Fibroblast of skin of left quadriceps (primary cell): ENCODE data around the gene DDIT4.
A peak's percentile ranks its signal among the peaks of the same experiment; 100 is the strongest.
"Not testable (repeated sequence)": the region's sequence is repeated elsewhere in the genome, so short reads cannot be mapped to it uniquely, and the experiment has no call there.

Experiments
- DNase-seq, 2 experiments: peaks; one replicate each; pipeline ENCODE4 v3.0.0-alpha.2; 2013; ENCODE audit warnings: low read depth in 2 of 2

The DDIT4 gene

DNA sequence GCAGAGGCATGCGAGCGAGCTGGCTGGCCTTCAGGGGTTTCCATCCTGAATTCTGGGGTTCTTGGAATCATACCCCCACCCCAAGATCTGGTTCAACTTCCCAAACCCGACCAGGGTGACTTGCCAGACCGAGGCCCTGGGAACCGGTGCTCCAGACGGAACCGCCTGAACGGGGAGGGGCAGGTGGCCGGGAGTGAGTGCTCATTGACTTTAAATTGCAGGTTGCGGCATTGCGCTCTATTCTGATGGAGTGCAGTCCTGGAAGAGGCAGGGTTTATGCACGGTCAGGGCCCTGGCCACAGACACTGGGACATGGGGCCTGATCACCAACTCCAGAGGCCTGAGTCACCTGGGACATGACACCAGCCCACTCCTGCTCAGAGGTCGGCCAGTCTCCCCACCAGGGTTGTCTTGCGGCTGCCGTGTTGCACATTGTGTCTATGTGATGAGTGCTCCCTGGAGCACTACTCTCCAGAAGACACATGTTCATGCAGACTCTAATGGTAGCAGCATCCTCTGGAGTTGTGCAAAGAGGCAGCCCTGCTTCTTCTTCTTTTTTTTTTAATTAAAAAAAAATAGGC is 5.8 kb upstream of the DDIT4 start:
- DNase-seq = no peak

DNA sequence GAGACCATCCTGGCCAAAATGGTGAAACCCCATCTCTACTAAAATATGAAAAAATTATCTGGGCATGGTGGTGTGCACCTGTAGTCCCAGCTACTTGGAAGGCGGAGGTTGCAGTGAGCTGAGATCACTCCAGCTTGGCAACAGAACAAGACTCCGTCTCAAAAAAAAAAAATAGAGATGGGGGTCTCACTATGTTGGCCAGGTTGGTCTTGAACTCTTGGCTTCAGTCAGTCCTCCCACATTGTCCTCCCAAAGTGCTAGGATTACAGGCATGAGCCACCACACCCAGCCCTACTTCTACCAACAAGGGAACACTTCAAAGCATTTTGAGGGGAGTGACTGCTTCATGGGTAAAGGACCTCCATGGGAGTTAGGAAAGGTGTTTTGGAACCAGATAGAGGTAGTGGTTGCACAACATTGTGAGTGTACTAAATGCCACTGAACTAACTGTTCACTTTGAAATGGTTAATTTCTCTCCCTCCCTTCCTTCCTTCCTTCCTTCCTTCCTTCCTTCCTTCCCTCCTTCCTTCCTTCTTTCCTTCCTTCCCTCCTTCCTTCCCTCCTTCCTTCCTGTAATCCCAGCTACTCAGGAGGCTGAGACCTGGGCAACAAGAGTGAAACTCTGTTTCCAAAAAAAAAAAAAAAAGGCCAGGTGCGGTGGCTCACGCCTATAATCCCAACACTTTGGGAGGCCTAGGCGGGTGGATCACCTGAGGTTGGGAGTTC is 5.1 kb upstream of the DDIT4 start:
- not testable (repeated sequence) for DNase-seq

- no peak for DNase-seq
Measured at GRCh38 chr10:72270607-72271281, 3.0 kb upstream of the DDIT4 start.

GRCh38 chr10:72272689-72273409 is 875 bp upstream of the DDIT4 start:
- peak; percentile 96 for DNase-seq

DNA sequence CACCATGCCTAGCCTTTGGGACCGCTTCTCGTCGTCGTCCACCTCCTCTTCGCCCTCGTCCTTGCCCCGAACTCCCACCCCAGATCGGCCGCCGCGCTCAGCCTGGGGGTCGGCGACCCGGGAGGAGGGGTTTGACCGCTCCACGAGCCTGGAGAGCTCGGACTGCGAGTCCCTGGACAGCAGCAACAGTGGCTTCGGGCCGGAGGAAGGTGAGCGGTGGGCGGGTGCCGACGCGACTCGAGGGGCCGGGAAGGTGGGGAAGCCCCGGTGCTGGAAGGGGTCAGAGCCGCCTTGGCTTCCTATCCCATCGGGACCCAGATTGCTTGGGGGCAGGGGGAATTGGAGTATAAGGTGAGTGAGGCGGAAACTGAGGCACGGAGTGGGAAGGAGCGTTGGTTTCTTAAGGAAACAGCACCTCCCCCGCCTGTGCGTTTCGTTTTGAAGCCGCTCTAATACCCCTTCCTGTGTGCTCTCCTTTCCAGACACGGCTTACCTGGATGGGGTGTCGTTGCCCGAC is 547 bp downstream of the DDIT4 start:
- no peak for DNase-seq

DNA sequence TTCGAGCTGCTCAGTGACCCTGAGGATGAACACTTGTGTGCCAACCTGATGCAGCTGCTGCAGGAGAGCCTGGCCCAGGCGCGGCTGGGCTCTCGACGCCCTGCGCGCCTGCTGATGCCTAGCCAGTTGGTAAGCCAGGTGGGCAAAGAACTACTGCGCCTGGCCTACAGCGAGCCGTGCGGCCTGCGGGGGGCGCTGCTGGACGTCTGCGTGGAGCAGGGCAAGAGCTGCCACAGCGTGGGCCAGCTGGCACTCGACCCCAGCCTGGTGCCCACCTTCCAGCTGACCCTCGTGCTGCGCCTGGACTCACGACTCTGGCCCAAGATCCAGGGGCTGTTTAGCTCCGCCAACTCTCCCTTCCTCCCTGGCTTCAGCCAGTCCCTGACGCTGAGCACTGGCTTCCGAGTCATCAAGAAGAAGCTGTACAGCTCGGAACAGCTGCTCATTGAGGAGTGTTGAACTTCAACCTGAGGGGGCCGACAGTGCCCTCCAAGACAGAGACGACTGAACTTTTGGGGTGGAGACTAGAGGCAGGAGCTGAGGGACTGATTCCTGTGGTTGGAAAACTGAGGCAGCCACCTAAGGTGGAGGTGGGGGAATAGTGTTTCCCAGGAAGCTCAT is 1.1 kb downstream of the DDIT4 start:
- no peak for DNase-seq

- DNase-seq = no peak
Measured at GRCh38 chr10:72275351-72276012, 1.8 kb downstream of the DDIT4 start.

GRCh38 chr10:72276013-72276387 is 2.3 kb downstream of the DDIT4 start:
- DNase-seq = no peak

- no peak for DNase-seq
Measured at GRCh38 chr10:72276421-72277339, 3.0 kb downstream of the DDIT4 start.

DNA sequence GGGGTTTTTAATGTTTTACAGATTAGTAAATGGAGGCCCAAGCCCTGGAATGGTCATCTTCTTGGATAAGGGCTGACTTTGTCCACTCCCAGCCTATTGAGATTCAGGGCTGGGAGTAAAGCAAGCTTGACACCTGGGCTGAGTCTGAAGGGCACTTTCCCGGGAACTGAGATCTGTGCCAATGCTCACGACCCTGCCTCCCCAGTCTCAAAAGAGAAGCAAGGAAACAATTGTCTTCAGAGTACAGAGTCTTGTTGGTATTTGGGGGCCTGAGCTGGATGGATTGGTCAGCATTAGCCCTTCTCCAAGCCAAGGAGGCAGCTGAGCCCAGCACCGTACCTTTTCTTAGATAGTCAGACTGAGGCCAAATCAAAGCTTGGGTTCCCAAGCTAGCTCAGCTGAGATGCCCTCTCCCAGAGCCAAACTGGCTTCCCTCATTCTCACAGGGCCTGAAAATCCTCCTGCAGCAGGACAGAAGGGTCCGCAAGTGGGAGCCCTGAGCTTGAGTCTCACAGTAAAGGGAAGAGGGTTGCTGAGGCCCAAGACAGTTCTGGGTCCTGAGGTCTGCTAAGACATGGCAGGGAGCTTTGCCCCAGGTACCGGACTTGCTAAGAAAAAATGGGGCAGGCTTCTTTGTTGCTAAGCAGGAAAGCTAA is 3.7 kb downstream of the DDIT4 start:
- no peak for DNase-seq

DNA sequence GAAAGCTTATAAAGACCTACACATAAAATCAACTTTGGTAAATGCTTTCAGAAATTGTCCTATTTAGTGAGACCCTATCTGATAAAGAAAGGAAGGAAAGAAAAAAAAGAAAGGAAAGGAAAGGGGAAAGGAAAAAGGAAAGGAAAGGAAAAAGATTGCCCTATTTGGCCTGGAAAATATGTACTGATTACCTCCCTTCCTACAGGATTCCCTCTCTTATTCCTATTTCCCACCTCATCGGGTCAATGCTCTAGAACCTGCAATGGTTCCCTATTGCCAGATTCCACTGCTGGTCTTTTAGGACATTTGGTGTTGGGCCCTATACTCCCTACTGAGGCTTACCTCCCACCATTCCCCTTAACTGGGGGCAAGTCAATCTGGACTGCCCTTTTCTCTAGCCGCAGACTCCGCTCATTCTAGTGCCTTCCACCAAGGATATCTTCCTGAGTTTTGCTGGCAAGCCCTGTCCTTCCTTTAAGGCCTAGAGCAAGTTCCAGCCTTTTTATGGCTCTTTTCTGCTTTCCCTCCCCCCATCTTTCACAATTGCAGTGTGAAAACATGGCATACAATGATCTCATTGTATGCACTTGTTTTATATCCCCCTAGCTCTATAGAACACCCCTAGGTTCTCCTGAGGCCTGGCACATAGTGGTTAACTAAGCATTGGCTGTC is 4.4 kb downstream of the DDIT4 start:
- DNase-seq = no peak

DNA sequence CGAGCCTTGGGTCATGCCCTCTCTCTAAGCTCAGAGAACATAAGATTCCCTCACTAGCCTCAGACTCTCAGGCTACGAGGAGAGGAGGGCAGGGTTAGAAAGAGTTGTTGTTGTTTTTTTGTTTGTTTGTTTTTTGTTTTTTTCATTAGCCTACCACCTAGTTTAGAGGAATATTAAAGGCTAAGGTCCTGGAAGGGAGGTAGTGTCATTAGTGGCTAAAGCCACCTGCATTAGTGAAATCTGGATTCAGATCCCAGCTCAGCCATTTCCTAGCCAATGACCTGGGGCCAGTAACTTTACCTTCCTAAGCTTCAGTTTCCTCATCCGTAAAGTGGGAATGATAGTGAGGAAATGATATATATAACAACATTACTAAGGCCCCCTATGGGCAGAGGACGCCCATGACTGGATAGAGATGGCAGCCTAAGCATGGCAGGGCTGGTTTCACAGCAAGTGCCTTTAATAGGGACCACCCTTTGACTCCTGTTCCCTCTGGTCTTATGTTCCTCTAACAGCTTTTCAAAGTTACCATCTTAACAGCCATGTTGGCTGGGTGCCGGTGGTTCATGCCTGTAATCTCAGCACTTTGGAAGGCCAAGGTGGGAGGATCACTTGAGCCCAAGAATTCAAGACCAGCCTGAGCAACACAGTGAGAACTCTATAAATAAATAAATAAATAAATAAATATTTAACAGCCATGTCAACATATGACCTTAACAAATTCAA is 5.1 kb downstream of the DDIT4 start:
- DNase-seq = no peak

DNA sequence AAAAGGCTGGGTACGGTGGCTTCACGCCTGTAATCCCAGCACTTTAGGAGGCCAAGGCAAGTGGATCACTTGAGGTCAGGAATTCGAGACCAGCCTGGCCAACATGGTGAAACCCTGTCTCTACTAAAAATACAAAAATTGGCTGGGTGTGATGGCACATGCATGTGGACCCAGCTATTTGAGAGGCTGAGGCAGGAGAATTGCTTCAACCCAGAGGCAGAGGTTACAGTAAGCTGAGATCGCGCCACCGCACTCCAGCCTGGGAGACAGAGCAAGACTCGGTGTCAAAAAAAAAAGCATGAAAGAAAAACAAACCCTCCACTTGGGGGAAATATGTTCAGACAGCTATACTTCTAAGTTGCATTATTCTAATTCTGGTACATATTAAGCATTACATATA is 5.9 kb downstream of the DDIT4 start:
- DNase-seq = not testable (repeated sequence)

DNA sequence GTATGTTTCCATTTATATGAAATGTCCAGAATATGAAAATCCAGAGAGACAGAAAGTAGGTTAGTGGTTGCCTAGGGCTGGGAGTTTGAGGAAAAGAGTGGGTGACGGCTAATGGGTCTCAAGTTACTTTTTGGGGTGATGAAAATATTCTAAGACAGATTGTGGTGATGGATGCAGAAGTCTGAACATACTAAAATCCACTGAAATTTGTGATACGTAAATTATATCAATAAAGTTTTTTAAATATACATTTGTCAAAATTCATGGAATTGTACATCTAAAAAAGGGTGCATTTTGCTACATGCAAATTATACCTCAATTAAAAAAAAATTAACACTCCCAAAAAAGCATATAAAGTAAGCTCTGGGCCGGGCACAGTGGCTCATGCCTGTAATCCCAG is 9.4 kb downstream of the DDIT4 start:
- no peak for DNase-seq

DNA sequence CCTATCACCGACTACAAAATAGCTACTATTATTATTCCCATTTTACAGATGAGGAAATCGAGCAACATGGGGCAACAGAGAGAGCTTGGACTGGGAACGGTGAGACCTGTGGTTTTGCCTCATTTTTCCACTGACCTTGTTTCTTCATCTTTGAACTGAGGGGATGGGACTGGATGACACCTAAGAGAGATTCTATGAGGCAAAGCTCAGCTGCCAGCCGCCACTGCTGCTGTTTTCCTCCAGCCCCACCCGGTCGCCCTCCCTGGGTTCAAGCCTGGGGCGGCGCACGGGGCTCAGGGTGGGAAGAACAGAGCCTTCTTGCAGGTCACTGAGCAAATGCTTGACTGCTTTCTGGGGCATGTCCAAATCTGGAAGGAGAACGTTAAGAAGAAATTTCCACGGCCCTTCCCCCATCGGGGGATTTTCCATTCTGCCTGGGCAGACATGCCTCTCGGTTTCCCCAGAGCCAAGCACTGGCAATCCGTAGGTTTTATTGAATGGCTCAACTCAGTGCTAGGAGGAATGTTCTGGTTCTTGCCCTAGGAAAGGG is 12.3 kb downstream of the DDIT4 start:
- DNase-seq = no peak

GRCh38 chr10:72291019-72291532 is 17.4 kb downstream of the DDIT4 start:
- no peak for DNase-seq

DNA sequence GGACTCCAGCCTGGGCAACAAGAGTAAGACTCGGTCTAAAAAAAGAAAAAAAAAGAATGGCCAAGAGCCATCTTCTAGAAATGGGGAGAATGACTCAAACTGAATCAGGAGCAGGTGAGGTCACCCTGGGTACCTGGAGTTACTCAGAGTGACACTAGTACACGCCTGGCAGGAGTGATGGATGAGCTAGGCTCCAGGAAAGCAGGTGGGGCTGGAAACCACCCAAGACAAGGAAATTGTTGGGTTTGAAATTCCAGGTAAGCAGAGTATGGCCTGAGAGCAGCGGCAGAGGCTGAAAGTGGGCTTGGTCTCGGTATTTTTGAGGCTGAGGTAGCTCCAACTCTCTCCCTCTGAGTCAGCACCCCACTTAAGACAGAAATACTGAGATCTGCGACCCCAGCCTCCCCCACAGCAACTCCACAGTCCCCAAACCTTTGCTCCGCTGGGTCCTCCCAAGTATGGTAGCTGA is 18.5 kb downstream of the DDIT4 start:
- DNase-seq = no peak
